Keratinocyte (primary cell): Measurements from ENCODE around the gene MLLT10. TPM values are rescaled to one million over a fixed set of nuclear protein-coding genes. Genes with fewer than 3 reads are reported as not detected.
A peak's percentile ranks its signal among the peaks of the same experiment; 100 is the strongest.

Source experiments
- DNase-seq: peaks from one replicate; pipeline ENCODE4 v3.0.0-alpha.2; 2011; ENCODE audit warnings: low read depth, missing footprints, low spot score
- FAIRE-seq: peaks from 2 replicates; lab custom pipeline; 2011; peaks lifted over from hg19 to GRCh38; lab: Jason Lieb, UNC
- H2AFZ ChIP-seq: 2 replicates; pipeline ENCODE4 v1.6.0; 2012; ENCODE audit warnings: low read length, control low read depth, inconsistent platforms; ENCODE audit not compliant: control insufficient read depth
- H3K27ac ChIP-seq: 2 replicates; pipeline ENCODE4 v1.5.1; 2011; ENCODE audit warnings: low read length; ENCODE audit not compliant: control insufficient read depth, insufficient read depth
- H3K27me3 ChIP-seq: 3 replicates; pipeline ENCODE4 v1.6.0; 2011; ENCODE audit warnings: low read length; ENCODE audit not compliant: control insufficient read depth, insufficient read depth; ENCODE audit errors: extremely low read depth
- H3K36me3 ChIP-seq, 2 experiments: 2 replicates in 1 of 2; 3 replicates in 1 of 2; pipeline ENCODE4 v1.5.1; 2011; ENCODE audit warnings: low read length in 2 of 2, mild to moderate bottlenecking in 1 of 2; ENCODE audit not compliant: control insufficient read depth in 2 of 2, insufficient read depth in 2 of 2; ENCODE audit errors: extremely low read depth in 1 of 2
- H3K4me1 ChIP-seq: 3 replicates; pipeline ENCODE4 v1.5.1; 2011; ENCODE audit warnings: low read length; ENCODE audit not compliant: control insufficient read depth, insufficient read depth; ENCODE audit errors: extremely low read depth
- H3K4me2 ChIP-seq: 3 replicates; pipeline ENCODE4 v1.6.0; 2011; ENCODE audit warnings: low read depth, low read length; ENCODE audit not compliant: control insufficient read depth, insufficient read depth; ENCODE audit errors: extremely low read depth
- H3K4me3 ChIP-seq, 3 experiments: fragments of 200-600 bp in 1 of 3; sonication (generic) in 1 of 3; 2 replicates in 2 of 3; 3 replicates in 1 of 3; pipeline ENCODE4 v1.5.1; 2011 to 2016; ENCODE audit warnings: low read length in 3 of 3, mild to moderate bottlenecking in 3 of 3, control low read depth in 2 of 3, inconsistent platforms in 1 of 3, low read depth in 1 of 3, mixed read lengths in 1 of 3, mixed run types in 1 of 3, moderate library complexity in 1 of 3; ENCODE audit not compliant: control insufficient read depth in 2 of 3, insufficient read depth in 2 of 3; ENCODE audit errors: extremely low read depth in 1 of 3
- H3K79me2 ChIP-seq: 2 replicates; pipeline ENCODE4 v1.6.0; 2012; ENCODE audit warnings: low read length; ENCODE audit not compliant: control insufficient read depth, insufficient read depth
- H3K9ac ChIP-seq: 3 replicates; pipeline ENCODE4 v1.6.0; 2011; ENCODE audit warnings: low read length; ENCODE audit not compliant: control insufficient read depth, insufficient read depth; ENCODE audit errors: extremely low read depth
- H3K9me1 ChIP-seq: 3 replicates; pipeline ENCODE4 v1.6.0; 2011; ENCODE audit warnings: low read length; ENCODE audit not compliant: control insufficient read depth, insufficient read depth; ENCODE audit errors: extremely low read depth
- H3K9me3 ChIP-seq: 2 replicates; pipeline ENCODE4 v1.5.1; 2012; ENCODE audit warnings: low read depth, low read length; ENCODE audit not compliant: control insufficient read depth
- H4K20me1 ChIP-seq: 3 replicates; pipeline ENCODE4 v1.6.0; 2011; ENCODE audit warnings: low read length; ENCODE audit not compliant: control insufficient read depth, insufficient read depth; ENCODE audit errors: extremely low read depth
- EZH2 ChIP-seq: IDR thresholded peaks from one replicate; pipeline ENCODE4 v1.6.1; 2012; ENCODE audit warnings: inconsistent platforms, mild to moderate bottlenecking, low read length, moderate library complexity
- dilution Hi-C: fragments of 300-500 bp; cut with MboI; formaldehyde crosslinking; loops from one replicate; pipeline ENCODE4 v1.7.0; 2020; ENCODE audit warnings: low sequenced_read_pairs; ENCODE audit not compliant: extremely low pct_ligation_motif_present
- polyA plus RNA-seq, 5 experiments: library from polyadenylated mRNA; depleted of rRNA in 3 of 5; stranded (reverse) in 3 of 5; stranded (forward) in 1 of 5; unstranded in 1 of 5; fragments of >200 nt; gene quantifications; 1 replicate in 1 of 5; 2 replicates in 3 of 5; 3 replicates in 1 of 5; pipeline versions ENCODE4 v1.2.1 to v1.2.3, GENCODE V29; 2011 to 2012; ENCODE audit warnings: missing spikeins in 2 of 5, low read depth in 1 of 5, low replicate concordance in 1 of 5
- TF ChIP-seq, protein P1 (sequence below), 3 experiments: IDR thresholded peaks in 1 of 3; conservative IDR thresholded peaks in 1 of 3; optimal IDR thresholded peaks in 1 of 3; 2 replicates in 2 of 3; 3 replicates in 1 of 3; pipeline versions ENCODE3 to v1.5.1; 2011; ENCODE audit warnings: low read length in 3 of 3, mild to moderate bottlenecking in 3 of 3, moderate library complexity in 2 of 3, control low read depth in 1 of 3, inconsistent platforms in 1 of 3; ENCODE audit not compliant: insufficient read depth in 2 of 3; ENCODE audit errors: extremely low read depth in 1 of 3

Gene MLLT10
- polyA plus RNA-seq, 1 donor (not counting 4 experiments of a cell fraction or from before 2014, with no cell fraction given) = 40.2 TPM

- H3K9ac ChIP-seq = peak overlapping the region; percentile 81
- H3K36me3 ChIP-seq = no peaks in the 10 kb centered on the region
- no peak for FAIRE-seq
- DNase-seq = no peak
- H3K9me3 ChIP-seq = no peaks in the 10 kb centered on the region
- TF ChIP-seq, protein P1, sequence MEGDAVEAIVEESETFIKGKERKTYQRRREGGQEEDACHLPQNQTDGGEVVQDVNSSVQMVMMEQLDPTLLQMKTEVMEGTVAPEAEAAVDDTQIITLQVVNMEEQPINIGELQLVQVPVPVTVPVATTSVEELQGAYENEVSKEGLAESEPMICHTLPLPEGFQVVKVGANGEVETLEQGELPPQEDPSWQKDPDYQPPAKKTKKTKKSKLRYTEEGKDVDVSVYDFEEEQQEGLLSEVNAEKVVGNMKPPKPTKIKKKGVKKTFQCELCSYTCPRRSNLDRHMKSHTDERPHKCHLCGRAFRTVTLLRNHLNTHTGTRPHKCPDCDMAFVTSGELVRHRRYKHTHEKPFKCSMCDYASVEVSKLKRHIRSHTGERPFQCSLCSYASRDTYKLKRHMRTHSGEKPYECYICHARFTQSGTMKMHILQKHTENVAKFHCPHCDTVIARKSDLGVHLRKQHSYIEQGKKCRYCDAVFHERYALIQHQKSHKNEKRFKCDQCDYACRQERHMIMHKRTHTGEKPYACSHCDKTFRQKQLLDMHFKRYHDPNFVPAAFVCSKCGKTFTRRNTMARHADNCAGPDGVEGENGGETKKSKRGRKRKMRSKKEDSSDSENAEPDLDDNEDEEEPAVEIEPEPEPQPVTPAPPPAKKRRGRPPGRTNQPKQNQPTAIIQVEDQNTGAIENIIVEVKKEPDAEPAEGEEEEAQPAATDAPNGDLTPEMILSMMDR (optimal IDR thresholded peaks at IDR 0.05 in 1 of 3, IDR thresholded peaks at IDR 0.05 in 1 of 3, conservative IDR thresholded peaks at IDR 0.05 in 1 of 3; ENCODE audit: extremely low read depth in 1 of 3, insufficient read depth in 2 of 3, low read length in 3 of 3) = no peak
- TF ChIP-seq EZH2 = no peak
- no peaks in the 10 kb centered on the region for H3K27me3 ChIP-seq
- peaks cover 27% of the 10 kb centered on the region for H3K4me1 ChIP-seq
- H3K4me3 ChIP-seq = peak overlapping the region; percentile 49 to 88 (median 76)
- peak overlapping the region; percentile 76 for H2AFZ ChIP-seq
- no peaks in the 10 kb centered on the region for H3K79me2 ChIP-seq
- no peaks in the 10 kb centered on the region for H4K20me1 ChIP-seq
- H3K9me1 ChIP-seq = no peaks in the 10 kb centered on the region
- H3K27ac ChIP-seq = peak overlapping the region; percentile 90
- peak overlapping the region; percentile 100 for H3K4me2 ChIP-seq
- dilution Hi-C loops = no loop called here
These were observed 15.8 kb upstream of the MLLT10 start for GRCh38 chr10:21518149-21518640.

GRCh38 chr10:21518641-21519396 is 15.2 kb upstream of the MLLT10 start:
- peak overlapping the region; percentile 76 for H2AFZ ChIP-seq
- H3K36me3 ChIP-seq = no peaks in the 10 kb centered on the region
- no peaks in the 10 kb centered on the region for H3K9me1 ChIP-seq
- no peaks in the 10 kb centered on the region for H3K79me2 ChIP-seq
- dilution Hi-C loops = no loop called here
- H3K27ac ChIP-seq = peak overlapping the region; percentile 90
- no peak for TF ChIP-seq EZH2
- TF ChIP-seq, protein P1 (optimal IDR thresholded peaks at IDR 0.05 in 1 of 3, IDR thresholded peaks at IDR 0.05 in 1 of 3, conservative IDR thresholded peaks at IDR 0.05 in 1 of 3; ENCODE audit: extremely low read depth in 1 of 3, insufficient read depth in 2 of 3, low read length in 3 of 3) = no peak
- H3K4me1 ChIP-seq = peaks cover 34% of the 10 kb centered on the region
- no peaks in the 10 kb centered on the region for H3K9me3 ChIP-seq
- DNase-seq (no peak), FAIRE-seq (peak; percentile 80)
- H3K4me2 ChIP-seq = peak overlapping the region; percentile 100
- H4K20me1 ChIP-seq = no peaks in the 10 kb centered on the region
- H3K9ac ChIP-seq = peak overlapping the region; percentile 81
- H3K4me3 ChIP-seq = peak overlapping the region; percentile 49 to 88 (median 76)
- H3K27me3 ChIP-seq = no peaks in the 10 kb centered on the region
